Endometrium (tissue), 2 donors: ENCODE results near the gene PNPLA7.
"Not testable (repeated sequence)": the region's sequence is repeated elsewhere in the genome, so short reads cannot be mapped to it uniquely, and the experiment has no call there.

Experiments
- FAIRE-seq: peaks from 2 replicates; lab custom pipeline; 2012; peaks lifted over from hg19 to GRCh38; lab: Jason Lieb, UNC
- donor health status: control.
- donor health status: control.

Gene PNPLA7

GRCh38 chr9:137460363-137461315, 89.6 kb downstream of the PNPLA7 start:
- FAIRE-seq: no peak

- FAIRE-seq: no peak
Observed at GRCh38 chr9:137459601-137460362, 90.4 kb downstream of the PNPLA7 start.

GRCh38 chr9:137459152-137459600, 91.0 kb downstream of the PNPLA7 start, which contains the start of gene NSMF:
Gene NSMF (minus strand): TSS chr9:137459334. CDS start chr9:137459102, 232 bp downstream.
- no peak for FAIRE-seq

- no peak for FAIRE-seq
Observed at GRCh38 chr9:137458194-137459151, 91.7 kb downstream of the PNPLA7 start.

- no peak for FAIRE-seq
Observed at GRCh38 chr9:137457406-137458193, 92.6 kb downstream of the PNPLA7 start.

GRCh38 chr9:137456864-137457405, 93.3 kb downstream of the PNPLA7 start:
- no peak for FAIRE-seq

GRCh38 chr9:137456061-137456863, 93.9 kb downstream of the PNPLA7 start:
- FAIRE-seq: no peak

GRCh38 chr9:137455359-137455991, 94.7 kb downstream of the PNPLA7 start:
- FAIRE-seq: no peak

- no peak for FAIRE-seq
Observed at GRCh38 chr9:137454597-137455358, 95.4 kb downstream of the PNPLA7 start.

GRCh38 chr9:137454145-137454596, 96.0 kb downstream of the PNPLA7 start:
- FAIRE-seq: no peak

- FAIRE-seq: no peak
Observed at GRCh38 chr9:137453643-137454081, 96.5 kb downstream of the PNPLA7 start.

GRCh38 chr9:137452761-137453642, 97.2 kb downstream of the PNPLA7 start:
- no peak for FAIRE-seq

- no peak for FAIRE-seq
Observed at GRCh38 chr9:137452006-137452760, 98.0 kb downstream of the PNPLA7 start.

- FAIRE-seq: not testable (repeated sequence)
Observed at GRCh38 chr9:137451264-137452005, 98.8 kb downstream of the PNPLA7 start.

GRCh38 chr9:137450539-137451222, 99.5 kb downstream of the PNPLA7 start:
- not testable (repeated sequence) for FAIRE-seq
